SIG-M5 (cell line): ENCODE data around the gene CIAO2B.

ENCODE experiments used
- DNase-seq: peaks from one replicate; lab custom pipeline; 2025; lab: John Stamatoyannopoulos, UW

Gene CIAO2B

DNA sequence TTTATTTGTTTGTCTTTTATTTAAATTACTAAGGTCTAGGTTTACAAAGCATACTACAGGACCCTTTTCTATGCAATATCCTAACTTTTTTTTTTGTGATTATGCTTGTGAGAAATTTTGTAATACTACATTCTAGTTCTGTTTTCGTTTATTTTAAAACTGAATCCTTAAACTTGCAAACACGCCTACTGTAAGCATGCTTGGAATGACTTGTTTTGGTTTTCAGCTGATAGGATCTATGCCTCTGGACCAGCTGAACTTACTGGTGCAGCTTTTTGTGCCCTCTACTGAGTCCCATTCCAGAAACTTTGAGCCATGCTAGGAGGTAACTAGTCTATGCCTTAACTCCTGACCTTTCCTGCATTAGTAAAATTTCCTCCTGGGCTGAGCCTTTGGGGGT, 47.9 kb downstream of the CIAO2B start:
- no peak for DNase-seq

DNA sequence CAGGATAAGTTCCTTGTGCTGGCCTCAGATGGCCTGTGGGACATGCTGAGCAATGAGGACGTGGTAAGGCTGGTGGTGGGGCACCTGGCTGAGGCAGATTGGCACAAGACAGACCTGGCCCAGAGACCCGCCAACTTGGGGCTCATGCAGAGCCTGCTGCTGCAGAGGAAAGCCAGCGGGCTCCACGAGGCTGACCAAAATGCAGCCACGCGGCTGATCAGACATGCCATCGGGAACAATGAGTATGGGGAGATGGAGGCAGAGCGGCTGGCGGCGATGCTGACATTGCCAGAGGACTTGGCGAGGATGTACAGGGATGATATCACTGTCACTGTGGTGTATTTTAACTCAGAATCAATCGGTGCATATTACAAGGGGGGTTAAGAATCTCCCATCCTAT, 48.7 kb downstream of the CIAO2B start:
- DNase-seq, result no peak

DNA sequence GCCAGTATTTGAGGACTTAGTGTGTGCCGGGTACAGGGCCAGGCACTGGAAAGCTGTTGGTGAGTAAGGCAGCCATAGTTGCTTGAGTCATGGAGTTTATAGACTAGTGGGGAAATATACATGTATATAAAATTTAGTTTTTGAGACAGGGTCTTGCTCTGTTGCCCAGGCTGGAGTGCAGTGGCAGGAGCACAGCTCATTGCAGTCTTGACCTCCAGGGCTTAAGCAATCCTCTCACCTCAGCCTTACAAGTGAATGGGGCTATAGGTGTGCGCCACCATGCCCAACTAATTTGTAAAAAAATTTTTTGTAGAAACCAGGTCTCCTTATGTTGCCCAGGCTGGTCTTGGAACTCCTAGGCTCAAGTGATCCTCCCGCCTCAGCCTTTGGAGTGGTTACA, 51.5 kb downstream of the CIAO2B start:
- DNase-seq, result no peak
